ENCODE measurements around the gene OLIG1.

GRCh38 chr21:33080376-33080775 is 10.4 kb downstream of the OLIG1 start:
- no peak for TF ChIP-seq CTCF (conservative IDR thresholded peaks at IDR 0.05)
- TF ChIP-seq EZH2 (IDR thresholded peaks at IDR 0.05; ENCODE audit: low read depth), result no peak

All from PC-9 (cell line).